ENCODE data around the gene KRT10.
"Not testable (repeated sequence)": the region's sequence is repeated elsewhere in the genome, so short reads cannot be mapped to it uniquely, and the experiment has no call there.

GRCh38 chr17:40814657-40815056 is 7.8 kb downstream of the KRT10 start:
- TF ChIP-seq CTCF, EP300, POLR2A, POLR2AphosphoS5 (IDR thresholded peaks at IDR 0.05): not testable (repeated sequence)
